ENCODE data around the gene INPP5A.

DNA sequence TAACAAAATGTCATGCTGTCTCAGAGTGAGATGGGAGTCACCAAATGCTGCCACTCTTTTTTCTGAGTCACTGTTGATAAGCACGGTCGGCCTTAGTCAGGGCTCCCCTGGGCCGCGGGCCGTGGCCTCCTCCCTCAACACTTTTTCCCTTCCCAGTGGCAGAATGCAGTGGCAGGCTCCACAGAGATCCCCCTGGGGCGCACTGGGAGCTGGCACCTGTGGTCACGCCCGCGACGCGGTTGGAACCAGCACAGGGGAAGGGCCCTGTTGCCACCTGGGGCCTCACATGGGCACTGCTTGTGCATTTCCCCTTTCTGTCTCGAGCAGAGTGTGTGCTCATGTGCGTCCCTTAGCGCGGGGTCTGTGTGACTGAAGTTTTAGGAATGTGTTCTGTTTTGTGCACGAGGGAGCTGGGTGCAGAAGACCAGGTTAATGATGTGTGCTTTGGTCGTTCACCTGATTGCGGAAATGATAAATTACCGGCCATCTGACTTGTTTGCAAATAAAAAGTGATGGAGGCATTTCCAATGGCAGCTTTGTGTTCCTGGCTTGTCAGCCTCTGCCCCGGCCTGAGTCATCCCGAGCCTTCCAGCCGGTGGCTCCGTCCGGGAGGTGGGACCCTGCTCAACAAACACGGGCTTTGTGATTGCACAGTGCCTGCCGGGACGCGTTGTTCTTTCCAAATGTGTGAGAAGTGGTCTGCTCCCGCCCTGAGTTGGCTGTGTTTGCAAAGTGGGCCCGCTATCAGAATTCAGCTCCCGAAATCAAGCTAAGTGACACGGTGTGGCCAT lies 147.7 kb downstream of the INPP5A start:
- TF ChIP-seq, protein P1, sequence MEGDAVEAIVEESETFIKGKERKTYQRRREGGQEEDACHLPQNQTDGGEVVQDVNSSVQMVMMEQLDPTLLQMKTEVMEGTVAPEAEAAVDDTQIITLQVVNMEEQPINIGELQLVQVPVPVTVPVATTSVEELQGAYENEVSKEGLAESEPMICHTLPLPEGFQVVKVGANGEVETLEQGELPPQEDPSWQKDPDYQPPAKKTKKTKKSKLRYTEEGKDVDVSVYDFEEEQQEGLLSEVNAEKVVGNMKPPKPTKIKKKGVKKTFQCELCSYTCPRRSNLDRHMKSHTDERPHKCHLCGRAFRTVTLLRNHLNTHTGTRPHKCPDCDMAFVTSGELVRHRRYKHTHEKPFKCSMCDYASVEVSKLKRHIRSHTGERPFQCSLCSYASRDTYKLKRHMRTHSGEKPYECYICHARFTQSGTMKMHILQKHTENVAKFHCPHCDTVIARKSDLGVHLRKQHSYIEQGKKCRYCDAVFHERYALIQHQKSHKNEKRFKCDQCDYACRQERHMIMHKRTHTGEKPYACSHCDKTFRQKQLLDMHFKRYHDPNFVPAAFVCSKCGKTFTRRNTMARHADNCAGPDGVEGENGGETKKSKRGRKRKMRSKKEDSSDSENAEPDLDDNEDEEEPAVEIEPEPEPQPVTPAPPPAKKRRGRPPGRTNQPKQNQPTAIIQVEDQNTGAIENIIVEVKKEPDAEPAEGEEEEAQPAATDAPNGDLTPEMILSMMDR (IDR thresholded peaks at IDR 0.05; ENCODE audit: low read depth, low read length, poor library complexity, severe bottlenecking) = no peak
- no peak for TF ChIP-seq EZH2phosphoT487 (IDR thresholded peaks at IDR 0.05; ENCODE audit: borderline replicate concordance, low read length)

All from DOHH2 (cell line).